ENCODE results near the gene OSBPL5.

The OSBPL5 gene

GRCh38 chr11:3134218-3134621 is 30.9 kb downstream of the OSBPL5 start:
- DNase-seq (ENCODE audit: low spot score): no peak

- no peak for DNase-seq (ENCODE audit: low spot score)
These were observed 31.6 kb downstream of the OSBPL5 start for GRCh38 chr11:3133261-3134217.

- no peak for DNase-seq (ENCODE audit: low spot score)
These were observed 32.3 kb downstream of the OSBPL5 start for GRCh38 chr11:3132831-3133260.

GRCh38 chr11:3132271-3132781 is 32.8 kb downstream of the OSBPL5 start:
- no peak for DNase-seq (ENCODE audit: low spot score)

GRCh38 chr11:3131330-3131941 is 33.7 kb downstream of the OSBPL5 start:
- DNase-seq (ENCODE audit: low spot score): no peak

- no peak for DNase-seq (ENCODE audit: low spot score)
These were observed 34.6 kb downstream of the OSBPL5 start for GRCh38 chr11:3130269-3131071.

GRCh38 chr11:3129591-3130268 is 35.4 kb downstream of the OSBPL5 start:
- DNase-seq (ENCODE audit: low spot score): no peak

- no peak for DNase-seq (ENCODE audit: low spot score)
These were observed 35.9 kb downstream of the OSBPL5 start for GRCh38 chr11:3129181-3129590.

- DNase-seq (ENCODE audit: low spot score): no peak
These were observed 36.5 kb downstream of the OSBPL5 start for GRCh38 chr11:3128356-3129180.

GRCh38 chr11:3127706-3128355 is 37.3 kb downstream of the OSBPL5 start:
- DNase-seq (ENCODE audit: low spot score): no peak

GRCh38 chr11:3126901-3127691 is 38.0 kb downstream of the OSBPL5 start:
- no peak for DNase-seq (ENCODE audit: low spot score)

- no peak for DNase-seq (ENCODE audit: low spot score)
These were observed 38.8 kb downstream of the OSBPL5 start for GRCh38 chr11:3126207-3126865.

- DNase-seq (ENCODE audit: low spot score): no peak
These were observed 40.3 kb downstream of the OSBPL5 start for GRCh38 chr11:3124821-3125220.

GRCh38 chr11:3123761-3124733 is 41.1 kb downstream of the OSBPL5 start:
- no peak for DNase-seq (ENCODE audit: low spot score)

- no peak for DNase-seq (ENCODE audit: low spot score)
These were observed 41.8 kb downstream of the OSBPL5 start for GRCh38 chr11:3123305-3123704.

- no peak for DNase-seq (ENCODE audit: low spot score)
These were observed 42.3 kb downstream of the OSBPL5 start for GRCh38 chr11:3122775-3123201.

GRCh38 chr11:3121931-3122774 is 43.0 kb downstream of the OSBPL5 start:
- no peak for DNase-seq (ENCODE audit: low spot score)
